Erythroblast (primary cell): ENCODE data around the gene SVEP1.

Experiments used
- GATA1 ChIP-seq: IDR thresholded peaks from 2 replicates; pipeline ENCODE4 v1.6.1; 2011; ENCODE audit warnings: low read depth, mild to moderate bottlenecking, control low read depth, low read length, moderate library complexity
- POLR2A ChIP-seq: IDR thresholded peaks from 2 replicates; pipeline ENCODE4 v1.6.1; 2011; ENCODE audit warnings: mild to moderate bottlenecking, low read length

DNA sequence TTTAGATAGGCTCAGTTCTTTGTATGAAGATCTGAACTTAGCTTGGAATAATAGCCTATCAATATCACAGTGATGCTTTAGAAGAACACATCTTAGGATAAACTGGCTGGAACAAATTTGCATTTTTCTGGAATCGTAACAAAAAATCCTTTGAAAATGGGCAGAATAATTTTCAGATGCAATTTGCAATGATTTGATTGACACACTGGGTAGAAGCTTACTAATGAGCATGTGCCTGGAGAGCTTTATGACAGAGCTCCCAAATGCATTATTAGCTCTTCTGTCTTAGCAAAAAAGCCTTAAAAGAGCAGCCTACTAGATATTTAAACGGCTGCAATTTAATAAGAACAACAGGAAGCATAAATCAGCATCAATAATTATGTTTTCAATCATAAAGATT is 165.1 kb downstream of the SVEP1 start:
- TF ChIP-seq POLR2A (no peak), GATA1 (no peak)
